Ovary (tissue), 3 donors: ENCODE data around the gene DVL1.

ENCODE experiments used
- CTCF ChIP-seq, 3 donors: fragments of 450-650 bp in 2 of 3; fragments of 200-600 bp in 1 of 3; IDR thresholded peaks; one replicate each; pipeline versions ENCODE4 v1.5.1 to v1.8.0; 2016 to 2022; ENCODE audit warnings: antibody characterized with exemption in 3 of 3, mild to moderate bottlenecking in 1 of 3
- EP300 ChIP-seq: sonication (generic); formaldehyde crosslinking; IDR thresholded peaks from one replicate; pipeline ENCODE4 v1.6.1; 2017; ENCODE audit warnings: antibody characterized with exemption
- POLR2A ChIP-seq: fragments of 450-650 bp; IDR thresholded peaks from one replicate; pipeline ENCODE4 v1.6.1; 2017; ENCODE audit warnings: antibody characterized with exemption, mild to moderate bottlenecking, moderate library complexity
- donor health status: DM: no; HTN: no; CAD: no.

- TF ChIP-seq CTCF (IDR thresholded peaks at IDR 0.05) (peak in 1 of 3 donors; percentile 26), POLR2A (peak; percentile 26), EP300 (no peak)
Observed at GRCh38 chr1:1304331-1305299, 44.6 kb downstream of the DVL1 start.
